Skin epidermis (tissue), 12 donors: ENCODE data around the gene RASAL1.

Experiments used
- H3K27ac ChIP-seq, 21 experiments: fragments of 200-600 bp; sonication (generic) in 11 of 21; one replicate each; pipeline ENCODE4 v1.5.0; 2020; ENCODE audit warnings: mild to moderate bottlenecking in 3 of 21, inconsistent platforms in 2 of 21, moderate library complexity in 2 of 21
- H3K4me3 ChIP-seq, 7 experiments: fragments of 200-600 bp; sonication (generic) in 2 of 7; one replicate each; pipeline ENCODE4 v1.5.0; 2020; ENCODE audit warnings: inconsistent platforms in 2 of 7, mild to moderate bottlenecking in 2 of 7, moderate library complexity in 1 of 7

The RASAL1 gene

GRCh38 chr12:113065126-113066007, 70.2 kb downstream of the RASAL1 start:
- H3K4me3 ChIP-seq, result no peak overlapping the region
- H3K27ac ChIP-seq, result no peak overlapping the region

GRCh38 chr12:113064395-113065125, 71.0 kb downstream of the RASAL1 start:
- Histone ChIP-seq H3K27ac (no peak overlapping the region), H3K4me3 (no peak overlapping the region)

- H3K4me3 ChIP-seq, result no peak overlapping the region
- H3K27ac ChIP-seq, result no peak overlapping the region
Measured at GRCh38 chr12:113063396-113064350, 71.9 kb downstream of the RASAL1 start.

- no peak overlapping the region for H3K27ac ChIP-seq
- H3K4me3 ChIP-seq, result no peak overlapping the region
Measured at GRCh38 chr12:113062502-113063395, 72.8 kb downstream of the RASAL1 start.

DNA sequence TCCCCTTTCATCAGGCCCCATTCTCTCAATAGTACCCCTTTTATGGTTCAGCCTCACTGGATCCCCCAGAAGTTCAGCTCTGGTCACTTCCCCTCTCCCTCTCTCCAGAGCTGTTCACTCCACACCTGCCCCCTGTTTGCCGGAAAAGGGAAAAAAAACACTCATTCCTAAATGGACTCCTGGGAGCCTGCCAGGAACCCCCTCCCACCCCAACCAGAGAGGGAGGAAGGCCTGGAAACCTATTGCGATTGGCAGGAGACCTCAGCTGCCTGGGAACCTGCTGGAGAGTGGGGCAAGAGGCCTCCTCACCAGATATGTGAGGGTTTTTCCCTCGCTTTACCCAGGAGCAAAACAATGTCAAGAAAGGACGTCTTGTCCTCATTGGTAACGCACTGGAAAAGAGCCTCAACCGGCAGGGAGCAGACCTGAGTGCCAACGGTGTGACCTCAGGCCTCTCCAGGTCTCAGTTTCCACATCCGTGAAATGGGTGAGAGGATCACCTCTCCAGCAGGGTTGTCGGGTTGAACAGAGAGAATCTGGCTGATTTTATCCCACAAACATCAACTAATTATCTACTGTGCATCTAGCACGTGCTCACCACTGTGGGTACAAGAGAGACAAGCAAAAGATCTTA, 74.4 kb downstream of the RASAL1 start:
- Histone ChIP-seq H3K4me3 (no peak overlapping the region), H3K27ac (no peak overlapping the region)

- Histone ChIP-seq H3K27ac (no peak overlapping the region), H3K4me3 (no peak overlapping the region)
Measured at GRCh38 chr12:113060336-113060960, 75.1 kb downstream of the RASAL1 start.

DNA sequence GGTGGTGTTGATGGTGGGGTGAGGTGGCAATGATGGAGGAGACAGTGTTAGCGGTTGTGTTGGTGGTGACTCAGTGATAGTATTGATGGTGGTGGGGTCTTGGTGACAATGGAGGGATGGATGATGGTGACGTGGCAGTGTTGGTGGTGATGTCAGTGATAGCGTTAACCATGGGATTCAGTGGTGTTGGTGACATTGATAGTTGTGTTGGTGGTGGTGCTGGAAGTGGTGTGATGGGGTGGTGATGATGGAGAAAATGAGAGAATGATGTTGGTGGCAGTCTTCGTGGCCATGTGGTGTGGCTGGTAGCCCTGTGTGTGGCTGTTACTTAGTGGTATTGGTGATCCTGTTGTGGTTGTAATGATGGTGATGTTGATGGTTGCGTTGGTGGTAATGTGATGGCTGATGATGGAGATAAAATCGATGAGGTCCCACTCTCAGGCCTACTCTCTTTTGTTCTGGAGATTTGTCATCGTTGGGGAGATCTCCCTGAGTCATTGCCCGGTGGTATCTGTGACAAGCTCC, 76.4 kb downstream of the RASAL1 start:
- Histone ChIP-seq H3K27ac (no peak overlapping the region), H3K4me3 (no peak overlapping the region)

DNA sequence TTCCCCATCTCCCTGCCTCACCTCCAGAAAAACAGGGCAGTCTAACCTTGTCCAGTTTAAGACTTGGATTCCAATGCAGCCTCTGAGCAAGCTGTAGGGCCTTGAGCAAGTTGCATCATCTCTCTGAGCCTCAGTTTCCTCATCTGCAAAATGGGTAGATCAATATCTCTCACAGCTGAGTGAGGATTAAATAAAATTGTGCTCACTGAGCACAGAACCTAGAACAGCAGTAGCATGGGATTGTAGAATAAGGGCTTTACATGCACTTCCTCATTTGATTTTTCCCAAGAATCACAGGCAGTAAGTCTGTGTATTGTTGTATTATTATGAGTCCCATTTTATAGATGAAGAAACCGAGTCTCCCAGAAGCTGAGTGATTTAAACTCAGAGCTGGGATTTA, 77.0 kb downstream of the RASAL1 start:
- Histone ChIP-seq H3K27ac (no peak overlapping the region), H3K4me3 (no peak overlapping the region)

- Histone ChIP-seq H3K27ac (peak overlapping the region in 6 of 21 experiments; percentile 10 to 73 (median 50)), H3K4me3 (peak overlapping the region in 3 of 7 experiments; percentile 41 to 52 (median 51))
Measured at GRCh38 chr12:113057565-113058485, 77.7 kb downstream of the RASAL1 start.

- peak within 1 kb of the TSS in 8 of 21 experiments; percentile 10 to 73 (median 45) for H3K27ac ChIP-seq
Measured at GRCh38 chr12:113056631-113057488, 78.7 kb downstream of the RASAL1 start, which contains the start of gene DTX1. Gene DTX1 (plus strand): TSS chr12:113056730. CDS start chr12:113058193, 1,463 bp downstream.

DNA sequence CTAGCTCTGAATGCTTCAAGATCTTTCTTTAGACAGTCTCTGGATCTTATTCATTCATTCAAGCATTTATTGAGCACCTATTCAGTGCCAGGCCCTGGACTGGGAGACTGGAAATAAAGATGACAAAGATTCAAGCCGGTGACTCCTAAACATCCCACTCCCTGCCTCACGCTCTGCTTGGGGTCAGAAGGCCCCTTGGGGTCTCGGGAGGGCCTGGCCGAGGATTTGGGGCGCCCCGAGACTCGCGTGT, 79.3 kb downstream of the RASAL1 start:
- peak overlapping the region; percentile 26 to 52 (median 31) for H3K4me3 ChIP-seq
- peak overlapping the region in 7 of 21 experiments; percentile 10 to 73 (median 47) for H3K27ac ChIP-seq

More at GRCh38 chr12:113056631-113057488, 78.7 kb downstream of the RASAL1 start, which contains the start of gene DTX1:
- H3K4me3 ChIP-seq, result peak within 1 kb of the TSS; percentile 26 to 52 (median 31)

GRCh38 chr12:113055594-113056380, 79.8 kb downstream of the RASAL1 start:
- Histone ChIP-seq H3K27ac (no peak overlapping the region), H3K4me3 (no peak overlapping the region)

DNA sequence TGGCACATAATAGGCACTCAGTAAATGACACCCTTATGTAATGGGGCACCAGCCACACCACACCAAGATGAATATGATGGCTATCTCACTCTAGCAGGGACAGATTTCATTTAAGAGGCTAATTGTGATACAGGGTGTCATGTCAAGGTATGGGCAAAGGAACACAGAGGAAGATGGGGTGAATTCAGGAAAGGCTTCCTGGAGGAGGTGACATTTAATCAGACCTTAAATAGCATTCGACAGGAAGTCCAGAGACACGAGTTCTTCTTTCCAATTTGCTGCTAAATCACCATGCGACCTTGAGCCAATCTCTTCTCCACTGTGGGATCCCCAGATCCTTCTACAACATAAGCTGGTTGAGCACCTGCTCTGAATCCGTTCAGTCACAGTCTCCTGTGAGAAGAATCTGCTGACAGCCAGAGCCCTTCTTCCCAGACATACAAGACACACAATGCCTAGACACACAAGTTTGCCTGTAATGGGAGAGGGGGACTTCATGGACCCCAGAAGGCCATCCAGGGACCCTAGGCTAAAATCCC, 80.5 kb downstream of the RASAL1 start:
- H3K27ac ChIP-seq, result no peak overlapping the region
- no peak overlapping the region for H3K4me3 ChIP-seq

- no peak overlapping the region for H3K27ac ChIP-seq
- no peak overlapping the region for H3K4me3 ChIP-seq
Measured at GRCh38 chr12:113052326-113052725, 83.2 kb downstream of the RASAL1 start.

- H3K27ac ChIP-seq, result no peak overlapping the region
- H3K4me3 ChIP-seq, result no peak overlapping the region
Measured at GRCh38 chr12:113051759-113052158, 83.8 kb downstream of the RASAL1 start.
